IPS-NIHi7 (cell line): ENCODE results near the gene SLA2.
"Not testable (repeated sequence)": the region's sequence is repeated elsewhere in the genome, so short reads cannot be mapped to it uniquely, and the experiment has no call there.

Source experiments
- DNase-seq: peaks from one replicate; pipeline ENCODE4 v3.0.0; 2012; ENCODE audit warnings: mixed read lengths; ENCODE audit errors: extremely low spot score

SLA2 gene, protein sequence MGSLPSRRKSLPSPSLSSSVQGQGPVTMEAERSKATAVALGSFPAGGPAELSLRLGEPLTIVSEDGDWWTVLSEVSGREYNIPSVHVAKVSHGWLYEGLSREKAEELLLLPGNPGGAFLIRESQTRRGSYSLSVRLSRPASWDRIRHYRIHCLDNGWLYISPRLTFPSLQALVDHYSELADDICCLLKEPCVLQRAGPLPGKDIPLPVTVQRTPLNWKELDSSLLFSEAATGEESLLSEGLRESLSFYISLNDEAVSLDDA

DNA sequence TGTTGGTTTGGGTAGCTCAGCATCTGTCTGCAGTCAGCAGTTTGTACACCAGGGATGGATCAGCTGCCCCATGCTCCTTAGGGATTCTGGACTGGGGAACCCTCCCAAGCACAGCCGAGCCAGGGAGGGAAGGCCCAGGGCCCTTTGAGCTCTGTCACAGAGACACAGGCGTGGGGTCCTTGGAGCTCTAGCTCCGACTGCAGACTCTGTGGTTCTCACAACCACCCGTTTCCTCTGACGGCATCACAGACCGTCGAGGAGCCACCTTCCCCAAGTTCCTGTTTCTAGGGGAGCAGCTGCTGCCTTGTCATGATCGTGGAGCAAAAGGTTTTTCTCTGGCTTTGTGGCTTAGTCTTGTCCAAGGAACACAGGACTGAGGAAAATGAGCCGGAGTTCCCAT lies at the start of gene SLA2:
SLA2 (minus strand) TSS at position 199 of the 400 bp plus-strand sequence. CDS start 4,861 bp downstream, outside the sequence.
- DNase-seq: no peak

DNA sequence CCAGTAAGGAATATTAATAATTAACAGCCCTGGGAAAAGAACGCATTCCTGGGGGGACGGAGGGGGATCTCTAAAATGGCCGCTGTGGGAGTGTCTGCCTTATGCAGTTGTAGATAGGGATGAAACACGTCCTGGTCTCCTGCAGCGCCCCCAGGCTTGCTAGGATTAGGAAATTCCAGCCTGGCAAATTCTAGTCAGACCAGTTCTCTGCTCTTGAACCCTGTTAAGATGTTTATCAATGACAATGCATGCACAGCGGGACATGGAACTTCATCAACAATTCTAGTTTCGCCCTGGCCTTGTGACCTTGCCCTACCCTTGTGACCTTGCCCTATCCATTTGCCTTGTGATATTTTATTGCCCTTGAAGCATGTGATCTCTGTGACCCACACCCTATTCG lies 49.5 kb upstream of the SLA2 start:
- DNase-seq: not testable (repeated sequence)

DNA sequence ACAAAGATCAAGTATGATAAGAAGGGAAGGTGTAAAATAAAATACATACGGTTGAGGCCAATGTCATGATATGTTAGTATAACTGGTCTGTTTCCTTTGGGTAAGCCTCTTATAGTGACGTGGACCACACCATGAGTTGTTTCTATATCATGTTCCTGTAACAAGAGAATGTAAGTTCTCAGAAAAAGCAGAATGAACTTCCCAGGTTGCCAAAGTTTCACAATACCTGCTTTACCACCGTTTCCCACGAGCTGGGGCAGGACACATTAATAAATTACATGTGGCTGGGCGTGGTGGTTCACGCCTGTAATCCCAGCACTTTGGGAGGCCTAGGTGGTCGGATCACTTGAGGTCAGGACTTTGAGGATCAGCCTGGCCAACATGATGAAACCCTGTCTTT lies 42.6 kb upstream of the SLA2 start:
- no peak for DNase-seq

DNA sequence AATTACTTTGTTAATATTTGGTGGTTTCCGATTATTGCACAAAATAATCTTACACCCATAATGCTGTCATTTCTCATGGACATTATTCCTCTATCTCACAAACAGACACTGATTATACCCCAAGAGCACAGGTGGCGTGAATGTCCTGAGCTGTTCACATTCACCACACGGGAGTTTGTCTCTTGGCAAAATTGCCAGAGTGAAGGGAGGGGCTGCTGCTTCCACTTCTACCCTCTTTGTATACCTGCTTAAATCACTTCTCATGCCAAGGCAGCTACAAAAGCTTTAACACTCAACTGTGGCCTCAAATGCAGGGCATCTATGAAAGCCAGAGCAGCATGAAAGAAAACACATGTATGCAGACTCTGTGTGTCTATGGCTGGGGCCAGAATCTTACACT lies 41.9 kb upstream of the SLA2 start:
- DNase-seq: no peak

DNA sequence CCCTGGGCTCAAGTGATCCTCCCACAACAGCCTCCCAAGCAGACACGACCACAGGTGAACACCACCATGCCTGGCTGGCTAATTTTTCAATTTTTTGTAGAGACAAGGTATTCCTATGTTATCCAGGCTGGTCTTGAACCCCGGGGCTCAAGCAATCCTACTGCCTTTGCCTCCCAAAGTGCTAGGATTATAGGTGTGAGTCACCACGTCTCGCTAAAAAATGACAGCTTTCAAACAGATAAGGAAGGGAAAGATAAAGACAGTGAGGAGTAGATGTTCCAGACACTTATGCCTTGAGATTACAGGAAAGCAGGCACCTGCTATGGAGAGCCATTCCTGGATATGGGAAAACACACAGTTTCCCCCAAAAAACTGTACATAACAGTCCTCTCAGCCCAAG lies 40.9 kb upstream of the SLA2 start:
- no peak for DNase-seq

DNA sequence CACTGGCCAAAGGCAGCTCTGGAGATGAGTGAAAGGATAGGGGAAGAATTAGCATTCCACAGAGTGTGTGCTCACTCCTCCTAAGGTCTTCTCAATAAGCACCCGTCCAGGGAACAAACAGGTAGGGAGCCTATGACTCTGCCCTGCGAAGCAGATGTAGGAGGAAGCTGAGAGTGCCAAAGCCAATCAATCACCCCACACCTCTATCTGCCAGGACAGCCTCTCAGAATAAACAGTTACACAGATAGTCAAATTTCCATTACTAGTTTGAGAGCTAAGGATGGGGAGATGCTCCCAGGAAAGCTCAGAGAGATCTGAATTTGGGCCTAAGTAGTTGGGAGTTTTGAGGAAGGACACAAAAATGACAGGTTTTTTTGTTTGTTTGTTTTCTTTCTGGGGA lies 40.5 kb upstream of the SLA2 start:
- DNase-seq: no peak

DNA sequence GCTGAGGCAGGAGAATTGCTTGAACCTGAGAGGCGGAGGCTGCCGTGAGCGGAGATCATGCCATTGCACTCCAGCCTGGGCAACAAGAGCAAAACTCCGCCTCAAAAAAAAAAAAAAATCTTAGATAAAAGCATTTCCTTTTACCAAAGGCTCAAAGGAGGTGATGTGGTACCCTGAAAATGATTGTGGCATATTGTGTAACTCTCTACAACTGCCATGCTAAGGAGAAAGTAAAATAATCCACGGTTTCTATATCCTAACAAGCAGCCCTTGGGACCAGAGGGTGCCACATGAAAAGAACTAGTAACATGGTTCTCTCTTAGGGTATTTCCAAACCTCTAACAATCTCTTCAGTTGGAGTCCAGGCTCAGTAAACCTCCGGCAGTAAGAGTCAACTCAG lies 38.8 kb upstream of the SLA2 start:
- no peak for DNase-seq

DNA sequence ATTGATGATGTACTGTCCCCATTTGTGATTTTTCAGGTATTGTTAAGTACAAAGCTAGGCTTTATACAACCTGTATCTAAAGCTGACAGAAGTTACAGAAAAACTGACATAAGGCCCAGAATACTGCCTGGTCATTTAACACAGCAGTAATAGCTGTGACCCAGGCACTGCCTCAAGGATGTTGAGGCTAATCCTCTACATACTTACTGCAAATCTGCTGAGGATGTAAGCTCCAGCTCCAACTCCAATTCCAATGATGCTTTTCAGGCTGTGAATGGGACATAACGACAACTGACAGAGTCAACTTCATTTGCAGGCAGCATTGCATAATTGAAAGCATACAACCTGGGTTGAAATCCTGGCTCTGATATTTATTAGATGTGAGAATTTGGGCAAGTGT lies 36.3 kb upstream of the SLA2 start:
- no peak for DNase-seq

DNA sequence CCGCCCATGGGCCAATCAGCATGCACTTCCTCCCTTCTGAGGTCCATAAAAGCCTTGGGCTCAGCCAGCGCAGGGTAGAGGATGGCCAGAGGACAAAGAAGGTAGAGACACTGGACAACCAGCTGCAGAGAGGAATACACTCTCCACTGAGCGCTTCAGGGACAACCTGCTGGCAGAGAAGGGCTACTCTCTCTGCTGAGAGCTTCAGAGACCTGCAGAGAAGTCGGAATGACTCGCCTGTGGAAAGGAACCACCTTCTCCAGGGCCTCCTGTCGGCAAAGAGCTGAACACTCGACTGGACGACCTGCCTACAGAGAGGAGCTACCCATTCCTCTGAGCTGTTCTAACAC lies 31.4 kb upstream of the SLA2 start:
- no peak for DNase-seq

DNA sequence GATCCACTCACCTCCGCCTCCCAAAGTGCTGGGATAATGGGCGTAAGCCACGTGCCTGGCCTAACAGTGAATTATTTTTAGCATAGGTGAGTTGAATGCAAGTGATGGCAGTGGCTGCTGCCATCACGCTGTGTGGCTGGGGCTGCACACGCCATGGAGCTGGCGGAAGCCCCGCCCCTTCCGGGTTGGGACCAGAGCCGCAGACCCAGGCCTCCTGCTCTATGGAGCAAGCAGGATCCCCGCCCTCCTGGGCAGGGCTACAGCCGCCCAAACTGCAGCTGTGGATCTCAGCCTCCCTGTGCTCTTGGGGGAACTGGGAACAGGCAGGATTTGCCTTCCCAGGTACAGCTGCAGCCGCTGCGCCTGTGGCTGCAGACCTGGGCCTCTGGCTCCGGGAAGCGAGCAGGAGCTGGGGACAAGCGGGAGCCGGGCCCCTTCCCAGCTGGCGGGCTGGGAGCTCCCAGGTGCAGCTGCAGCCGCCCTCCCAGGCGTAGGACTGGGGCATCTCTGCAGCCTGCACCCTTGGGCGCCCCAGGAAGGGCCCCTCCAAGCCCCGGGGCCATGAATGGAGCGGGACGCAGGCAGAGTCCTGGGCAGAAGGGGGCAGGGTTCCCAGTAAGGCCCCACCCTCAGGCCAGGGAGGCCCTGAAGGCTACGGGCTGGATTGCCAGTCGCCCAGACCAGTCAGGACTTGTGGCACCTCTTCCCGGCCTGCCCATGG lies 30.9 kb upstream of the SLA2 start:
- peak; percentile 88 for DNase-seq

DNA sequence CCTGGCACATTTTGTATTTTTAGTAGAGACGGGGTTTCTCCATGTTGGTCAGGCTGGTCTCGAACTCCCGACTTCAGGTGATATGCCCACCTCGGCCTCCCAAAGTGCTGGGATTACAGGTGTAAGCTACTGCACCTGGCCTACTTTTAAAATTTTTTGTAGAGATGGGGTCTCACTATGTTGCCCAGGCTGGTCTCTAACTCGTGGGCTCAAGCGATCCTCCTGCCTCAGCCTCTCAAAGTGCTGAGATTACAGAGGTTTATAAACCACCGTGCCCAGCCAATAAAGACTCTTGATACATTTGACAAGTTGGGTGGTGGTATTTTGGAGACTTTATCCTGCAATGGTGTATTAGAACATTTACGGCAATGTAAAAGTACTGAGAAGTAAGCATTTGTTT lies 29.5 kb upstream of the SLA2 start:
- not testable (repeated sequence) for DNase-seq

DNA sequence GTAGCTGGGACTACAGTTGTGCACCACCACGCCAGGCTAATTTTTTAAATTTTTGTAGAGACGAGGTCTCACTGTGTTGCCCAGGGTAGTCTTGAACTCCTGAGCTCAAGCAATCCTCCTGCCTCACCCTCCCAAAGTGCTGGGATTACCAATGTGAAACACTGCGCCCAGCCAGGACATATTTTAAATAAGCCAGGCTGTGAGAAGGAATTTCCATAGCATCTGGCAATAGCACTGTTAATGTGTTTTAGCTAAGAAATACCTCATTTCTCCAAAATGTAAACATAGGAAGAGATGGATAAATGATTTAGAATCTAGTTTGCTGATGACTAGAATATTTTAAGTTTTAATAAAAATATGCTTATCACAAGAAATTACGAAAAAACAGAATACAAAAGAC lies 27.0 kb upstream of the SLA2 start:
- DNase-seq: no peak

DNA sequence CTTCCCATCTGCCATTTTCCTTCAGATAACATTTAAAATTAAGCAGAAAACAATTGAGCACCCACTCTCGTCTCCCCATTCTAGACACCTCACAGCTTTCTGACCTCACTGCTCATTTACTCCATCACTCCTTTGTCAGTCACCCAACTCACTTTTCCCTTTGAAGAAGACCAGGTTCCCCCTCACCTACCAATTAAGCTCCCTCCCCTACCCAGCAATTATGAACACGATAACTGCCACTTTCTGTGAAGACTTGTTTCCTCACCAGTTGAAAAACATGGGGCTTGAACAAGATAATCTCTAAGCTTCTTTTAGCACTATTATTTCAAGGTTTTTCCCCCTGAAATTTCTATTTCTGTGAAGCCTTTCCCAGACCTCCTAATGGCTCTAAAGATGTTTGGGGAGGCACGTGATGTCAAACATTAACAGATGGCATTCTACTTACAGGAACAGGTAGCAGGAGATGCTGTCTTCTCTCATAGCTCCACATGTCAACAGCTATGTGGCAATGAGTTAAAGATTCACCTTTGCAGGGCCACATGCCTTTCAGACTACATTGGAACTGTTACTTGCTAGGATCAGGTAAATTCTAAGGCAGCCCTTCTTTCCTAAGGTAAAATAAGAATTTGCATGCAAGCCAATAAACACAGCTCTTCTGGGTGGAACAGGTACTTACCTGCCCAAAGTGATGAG lies 24.8 kb upstream of the SLA2 start:
- DNase-seq: no peak

DNA sequence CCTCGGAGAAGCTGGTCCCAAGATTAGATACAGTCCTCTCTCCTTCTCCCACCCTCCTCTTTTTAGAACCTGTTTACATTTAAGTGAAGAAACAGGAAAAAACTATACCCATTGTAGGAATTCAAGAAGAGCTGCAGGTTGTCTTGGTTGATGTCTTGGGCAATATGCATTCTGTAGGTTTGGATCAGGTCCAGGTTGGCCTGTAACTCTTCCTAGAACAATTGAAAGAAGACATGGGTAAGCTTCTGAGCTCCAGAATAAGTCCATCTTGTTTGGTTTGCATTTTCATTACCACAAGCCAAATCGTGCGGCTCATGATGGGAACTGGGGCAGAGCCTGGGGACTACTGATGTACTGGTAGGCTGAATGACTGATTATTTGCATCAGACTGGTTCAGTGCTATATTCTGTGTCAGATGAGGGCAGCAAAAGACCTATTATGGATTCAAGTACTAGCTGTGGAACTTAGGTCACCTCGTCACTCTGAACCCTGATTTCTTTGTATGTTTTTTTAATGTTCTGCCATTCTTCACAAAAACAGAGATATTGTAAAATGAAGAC lies 20.3 kb upstream of the SLA2 start:
- DNase-seq: no peak

DNA sequence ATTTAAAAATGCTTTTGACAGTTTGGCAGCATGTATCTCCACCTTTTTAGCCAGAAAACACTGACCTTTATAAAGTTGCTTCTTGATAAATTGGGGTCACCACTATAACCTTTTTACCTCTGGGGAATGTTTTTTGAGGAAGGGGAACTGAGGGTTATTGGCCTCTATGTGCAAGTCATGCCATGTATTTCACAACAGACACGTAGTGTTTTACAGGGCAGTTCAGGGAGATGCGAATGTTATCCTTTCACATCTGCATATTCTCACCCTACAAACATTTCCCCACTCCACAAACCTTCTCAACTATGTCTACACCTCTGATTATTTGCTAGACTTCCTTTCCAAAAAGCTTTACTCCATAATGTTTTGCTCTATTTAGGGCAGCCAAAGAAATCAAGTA lies 17.0 kb upstream of the SLA2 start:
- no peak for DNase-seq

DNA sequence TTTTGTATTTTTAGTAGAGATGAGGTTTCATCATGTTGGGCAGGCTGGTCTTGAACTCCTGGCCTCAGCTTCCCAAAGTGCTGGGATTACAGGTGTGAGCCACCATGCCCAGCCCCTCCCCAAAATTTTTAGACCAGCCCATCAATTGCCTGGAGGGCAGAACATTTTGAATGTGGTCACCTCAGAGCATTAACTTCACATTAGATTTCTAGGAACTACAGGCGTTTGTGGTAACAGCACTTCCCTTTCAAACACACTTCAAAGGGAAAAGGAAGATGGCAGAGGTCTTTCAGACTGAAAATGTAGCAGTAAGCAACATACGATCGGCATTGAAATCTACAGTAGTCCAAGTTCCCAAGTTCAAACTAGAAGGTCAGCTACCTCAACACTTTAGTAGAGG lies 12.3 kb upstream of the SLA2 start:
- DNase-seq: no peak

DNA sequence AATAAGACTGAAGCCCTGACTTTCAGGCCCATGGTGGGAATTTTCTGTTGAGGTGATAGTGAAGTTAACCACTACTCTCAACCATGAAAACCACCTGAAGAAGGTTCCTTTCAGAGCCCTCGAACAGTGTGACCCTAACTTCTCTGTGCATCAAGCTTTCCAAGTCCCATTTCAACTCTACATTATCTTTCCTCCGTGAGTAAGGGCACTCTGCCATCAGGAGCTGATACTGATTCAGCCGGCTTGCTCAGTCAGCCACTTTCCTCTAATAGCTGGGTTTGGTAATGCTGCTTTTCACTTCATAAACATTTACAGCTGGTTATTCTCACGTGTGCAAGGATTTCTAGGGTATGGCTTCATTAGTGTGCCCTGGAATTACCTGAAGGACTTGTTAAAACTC lies 10.7 kb upstream of the SLA2 start:
- no peak for DNase-seq

DNA sequence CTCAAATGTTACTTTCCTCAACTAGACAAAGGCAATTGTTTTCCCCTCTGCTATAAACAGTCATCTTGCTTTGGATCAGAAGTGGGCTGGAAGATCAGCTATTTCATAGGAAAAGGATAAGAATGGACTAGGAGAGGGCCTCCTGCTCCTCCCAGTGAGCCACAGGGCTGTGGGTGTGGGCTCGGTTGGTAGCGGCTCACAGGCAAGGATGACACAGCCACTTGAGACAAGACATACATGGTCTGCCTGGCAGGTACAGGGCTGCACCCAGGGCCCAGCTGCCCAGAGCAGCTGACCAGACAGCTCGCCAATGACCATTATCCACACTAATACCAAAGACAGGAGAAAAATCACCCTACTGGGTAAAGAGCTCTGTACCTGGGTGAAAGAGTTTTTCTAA lies 9.0 kb upstream of the SLA2 start:
- DNase-seq: no peak

DNA sequence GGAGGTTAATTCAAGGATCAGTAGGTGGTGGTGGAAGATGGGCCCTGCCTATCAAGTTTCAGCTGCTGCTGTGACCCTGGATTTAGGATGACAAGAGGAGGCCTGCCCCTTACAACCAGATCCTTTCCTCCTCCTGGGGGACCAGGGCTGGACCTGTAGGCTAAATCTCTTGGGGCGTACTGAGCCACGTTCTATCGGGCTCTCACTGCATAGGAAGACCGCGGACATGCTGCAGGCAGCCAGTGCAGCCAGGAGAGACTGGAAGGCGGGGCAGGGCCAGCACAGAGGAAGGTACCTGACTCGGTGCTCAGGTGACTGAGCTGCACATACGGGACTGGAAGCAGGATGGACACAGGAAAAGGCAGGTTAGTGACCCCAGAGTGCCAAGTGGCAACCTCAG lies 8.5 kb upstream of the SLA2 start:
- DNase-seq: no peak

DNA sequence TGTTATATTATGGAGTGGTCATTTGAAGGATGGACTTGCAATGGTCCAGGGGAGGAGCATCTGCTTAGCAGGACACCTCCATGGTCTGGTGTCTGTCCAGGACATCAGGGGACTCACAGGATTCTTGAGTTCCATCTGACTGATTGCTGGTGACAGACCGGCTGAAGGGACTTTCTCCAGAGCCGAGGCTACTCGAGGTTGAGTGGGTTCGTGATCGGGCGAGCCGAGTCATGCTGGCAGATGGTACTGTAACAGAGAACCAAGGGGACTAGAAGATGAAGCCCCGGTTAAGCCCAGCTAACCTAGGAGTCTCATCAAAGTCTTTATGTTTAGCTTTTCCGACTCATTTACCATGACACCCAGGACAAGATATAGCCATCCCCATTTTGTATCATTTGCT lies 7.5 kb upstream of the SLA2 start:
- DNase-seq: no peak

DNA sequence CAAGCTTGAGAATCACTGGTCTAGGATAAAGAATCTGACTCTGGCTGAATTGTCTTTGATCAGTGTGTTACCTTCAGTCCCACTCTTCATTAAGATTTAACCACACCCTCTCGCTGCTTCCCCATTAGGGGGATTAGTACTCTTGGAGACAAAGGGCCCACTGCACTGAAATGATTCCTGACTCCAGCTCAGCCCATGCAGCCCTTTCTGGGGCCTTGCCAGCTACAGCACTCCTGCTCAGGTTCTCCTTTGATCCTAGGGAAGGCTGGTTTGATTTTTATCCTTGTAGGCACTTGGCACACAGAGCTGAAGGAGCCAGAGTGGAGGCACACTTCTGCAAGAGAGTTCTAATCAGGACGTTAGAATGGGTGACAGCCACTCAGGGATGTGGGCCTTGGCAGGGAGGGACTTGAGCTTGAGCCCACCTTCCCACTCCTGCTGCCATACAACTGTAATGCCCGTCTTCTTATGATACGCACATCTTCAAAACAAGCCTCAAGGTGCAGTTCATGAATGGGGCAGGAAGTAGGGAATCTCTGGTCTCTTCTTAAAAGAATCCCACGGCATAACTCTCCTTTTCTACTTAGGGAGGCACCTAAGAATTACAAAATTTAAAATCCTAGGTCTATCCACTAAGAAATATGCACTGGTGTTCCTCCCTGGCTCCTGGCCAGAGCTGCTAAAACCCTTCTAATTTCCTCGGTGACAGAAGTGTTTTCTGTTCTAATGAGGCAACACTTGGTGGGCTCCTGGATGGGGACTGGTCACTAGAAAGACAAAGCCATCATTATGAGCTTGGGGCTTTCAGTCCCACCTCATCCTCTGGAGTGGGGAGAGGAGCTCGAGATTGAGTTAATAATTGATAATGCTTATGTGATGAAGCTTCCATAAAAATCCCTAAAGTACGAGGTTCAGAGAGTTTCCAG lies 1.5 kb upstream of the SLA2 start:
- DNase-seq: no peak

DNA sequence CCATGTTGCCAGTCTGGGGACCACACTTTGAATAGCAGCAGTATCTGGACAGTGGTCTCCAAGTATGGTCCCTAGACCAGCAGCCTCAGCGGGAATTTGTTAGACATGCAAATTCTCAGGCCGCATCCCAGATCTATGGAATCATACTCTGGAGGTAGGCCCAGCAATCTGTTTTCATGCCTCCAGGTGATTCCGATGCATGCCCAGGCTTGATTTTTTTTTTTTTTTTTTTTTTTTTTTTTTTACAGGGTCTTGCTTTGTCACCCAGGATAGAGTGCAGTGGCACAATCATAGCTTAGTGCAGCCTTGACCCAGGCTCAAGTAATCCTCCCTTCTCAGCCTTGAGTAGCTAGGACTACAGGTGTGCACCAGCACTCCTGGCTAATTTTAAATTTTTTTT lies 682 bp upstream of the SLA2 start:
- DNase-seq: no peak
